ENCODE results near the gene UBA6. TPM values are rescaled to one million over a fixed set of nuclear protein-coding genes. Genes with fewer than 3 reads are reported as not detected.

UBA6 gene
- total RNA-seq, 1 experiment from 2014 or later, result 81.5 TPM

- TF ChIP-seq SMAD3 (CRISPR knock-in tag; IDR thresholded peaks at IDR 0.05; ENCODE audit: borderline replicate concordance) (no peak), NFATC4 (CRISPR knock-in tag; IDR thresholded peaks at IDR 0.05) (no peak), KAT7 (CRISPR knock-in tag; IDR thresholded peaks at IDR 0.05; ENCODE audit: borderline replicate concordance) (no peak)
These were observed 84.5 kb downstream of the UBA6 start (continued) for GRCh38 chr4:67616478-67616877.

DNA sequence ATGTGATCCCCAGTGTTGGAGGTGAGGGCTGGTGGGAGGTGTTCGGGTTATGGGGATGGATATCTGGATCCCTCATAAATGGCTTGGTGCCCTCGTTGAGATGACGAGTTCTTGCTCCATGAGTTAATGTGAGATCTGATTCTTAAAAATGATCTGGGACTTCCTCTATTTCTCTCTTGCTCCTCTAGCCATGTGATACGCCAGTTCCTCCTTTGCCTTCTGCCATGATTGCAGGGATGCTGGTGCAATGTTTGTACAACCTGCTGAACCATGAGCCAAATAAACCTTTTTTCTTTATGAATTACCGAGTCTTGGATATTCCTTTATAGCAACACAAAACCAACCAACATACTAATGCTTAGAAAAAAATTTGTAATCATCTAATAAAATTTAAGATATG, 85.8 kb downstream of the UBA6 start:
- POLR2A ChIA-PET, result no interaction called here
- Mint-ChIP-seq H3K27me3 (ENCODE audit: low read depth) (no peaks in the 10 kb centered on the region), H3K9me3 (peaks cover 25% of the 10 kb centered on the region)

DNA sequence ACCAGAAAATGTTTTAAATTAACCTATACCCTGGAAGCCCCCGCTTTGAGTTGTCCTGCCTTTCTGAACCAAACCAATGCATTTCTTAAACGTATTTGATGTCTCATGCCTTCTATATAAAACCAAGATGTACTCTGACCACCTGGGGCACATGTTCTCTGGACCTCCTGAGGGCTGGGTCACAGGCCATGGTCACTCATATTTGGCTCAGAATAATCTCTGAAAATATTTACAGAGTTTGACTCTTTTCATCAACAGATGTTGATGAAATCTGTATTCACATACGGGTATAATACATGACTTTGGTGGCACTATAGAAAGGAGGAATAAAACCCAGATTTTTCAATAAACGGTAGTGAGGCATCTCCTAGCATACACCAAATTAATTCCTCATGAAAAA, 86.8 kb downstream of the UBA6 start:
- Mint-ChIP-seq H3K9me3 (peaks cover 29% of the 10 kb centered on the region), H3K4me3 (no peak overlapping the region), H3K36me3 (peaks cover 44% of the 10 kb centered on the region), H3K27ac (no peak overlapping the region), H3K4me1 (no peaks in the 10 kb centered on the region), H3K27me3 (ENCODE audit: low read depth) (no peaks in the 10 kb centered on the region)
- DNase-seq (ENCODE audit: low spot score), result no peak
- CTCF ChIA-PET, result no interaction called here
- POLR2A ChIA-PET, result no interaction called here
- ATAC-seq, result no peak
- no peak for TF ChIP-seq KAT7 (CRISPR knock-in tag; IDR thresholded peaks at IDR 0.05; ENCODE audit: borderline replicate concordance)
- no peak for TF ChIP-seq CREM (CRISPR knock-in tag; IDR thresholded peaks at IDR 0.05)
- TF ChIP-seq ZNF671 (CRISPR knock-in tag; IDR thresholded peaks at IDR 0.05), result no peak
- TF ChIP-seq GTF2I (CRISPR knock-in tag; conservative IDR thresholded peaks at IDR 0.05), result no peak
- TF ChIP-seq, protein P1, sequence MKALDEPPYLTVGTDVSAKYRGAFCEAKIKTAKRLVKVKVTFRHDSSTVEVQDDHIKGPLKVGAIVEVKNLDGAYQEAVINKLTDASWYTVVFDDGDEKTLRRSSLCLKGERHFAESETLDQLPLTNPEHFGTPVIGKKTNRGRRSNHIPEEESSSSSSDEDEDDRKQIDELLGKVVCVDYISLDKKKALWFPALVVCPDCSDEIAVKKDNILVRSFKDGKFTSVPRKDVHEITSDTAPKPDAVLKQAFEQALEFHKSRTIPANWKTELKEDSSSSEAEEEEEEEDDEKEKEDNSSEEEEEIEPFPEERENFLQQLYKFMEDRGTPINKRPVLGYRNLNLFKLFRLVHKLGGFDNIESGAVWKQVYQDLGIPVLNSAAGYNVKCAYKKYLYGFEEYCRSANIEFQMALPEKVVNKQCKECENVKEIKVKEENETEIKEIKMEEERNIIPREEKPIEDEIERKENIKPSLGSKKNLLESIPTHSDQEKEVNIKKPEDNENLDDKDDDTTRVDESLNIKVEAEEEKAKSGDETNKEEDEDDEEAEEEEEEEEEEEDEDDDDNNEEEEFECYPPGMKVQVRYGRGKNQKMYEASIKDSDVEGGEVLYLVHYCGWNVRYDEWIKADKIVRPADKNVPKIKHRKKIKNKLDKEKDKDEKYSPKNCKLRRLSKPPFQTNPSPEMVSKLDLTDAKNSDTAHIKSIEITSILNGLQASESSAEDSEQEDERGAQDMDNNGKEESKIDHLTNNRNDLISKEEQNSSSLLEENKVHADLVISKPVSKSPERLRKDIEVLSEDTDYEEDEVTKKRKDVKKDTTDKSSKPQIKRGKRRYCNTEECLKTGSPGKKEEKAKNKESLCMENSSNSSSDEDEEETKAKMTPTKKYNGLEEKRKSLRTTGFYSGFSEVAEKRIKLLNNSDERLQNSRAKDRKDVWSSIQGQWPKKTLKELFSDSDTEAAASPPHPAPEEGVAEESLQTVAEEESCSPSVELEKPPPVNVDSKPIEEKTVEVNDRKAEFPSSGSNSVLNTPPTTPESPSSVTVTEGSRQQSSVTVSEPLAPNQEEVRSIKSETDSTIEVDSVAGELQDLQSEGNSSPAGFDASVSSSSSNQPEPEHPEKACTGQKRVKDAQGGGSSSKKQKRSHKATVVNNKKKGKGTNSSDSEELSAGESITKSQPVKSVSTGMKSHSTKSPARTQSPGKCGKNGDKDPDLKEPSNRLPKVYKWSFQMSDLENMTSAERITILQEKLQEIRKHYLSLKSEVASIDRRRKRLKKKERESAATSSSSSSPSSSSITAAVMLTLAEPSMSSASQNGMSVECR (CRISPR knock-in tag; IDR thresholded peaks at IDR 0.05; ENCODE audit: borderline replicate concordance), result no peak
- no peak for TF ChIP-seq GRHL2 (CRISPR knock-in tag; IDR thresholded peaks at IDR 0.05; ENCODE audit: insufficient replicate concordance, severe bottlenecking)
- no peak for TF ChIP-seq NFYB (CRISPR knock-in tag; conservative IDR thresholded peaks at IDR 0.05; ENCODE audit: low read depth)
- TF ChIP-seq FOXK1 (CRISPR knock-in tag; IDR thresholded peaks at IDR 0.05), result no peak
- no peak for TF ChIP-seq AFF4 (CRISPR knock-in tag; IDR thresholded peaks at IDR 0.05; ENCODE audit: borderline replicate concordance)
- TF ChIP-seq ZNF423 (CRISPR knock-in tag; IDR thresholded peaks at IDR 0.05), result no peak
- no peak for TF ChIP-seq ETV6 (CRISPR knock-in tag; IDR thresholded peaks at IDR 0.05)

More for the DNA sequence above, 85.8 kb downstream of the UBA6 start:
- no peak for TF ChIP-seq KAT7 (CRISPR knock-in tag; IDR thresholded peaks at IDR 0.05; ENCODE audit: borderline replicate concordance)
- TF ChIP-seq, protein P2, sequence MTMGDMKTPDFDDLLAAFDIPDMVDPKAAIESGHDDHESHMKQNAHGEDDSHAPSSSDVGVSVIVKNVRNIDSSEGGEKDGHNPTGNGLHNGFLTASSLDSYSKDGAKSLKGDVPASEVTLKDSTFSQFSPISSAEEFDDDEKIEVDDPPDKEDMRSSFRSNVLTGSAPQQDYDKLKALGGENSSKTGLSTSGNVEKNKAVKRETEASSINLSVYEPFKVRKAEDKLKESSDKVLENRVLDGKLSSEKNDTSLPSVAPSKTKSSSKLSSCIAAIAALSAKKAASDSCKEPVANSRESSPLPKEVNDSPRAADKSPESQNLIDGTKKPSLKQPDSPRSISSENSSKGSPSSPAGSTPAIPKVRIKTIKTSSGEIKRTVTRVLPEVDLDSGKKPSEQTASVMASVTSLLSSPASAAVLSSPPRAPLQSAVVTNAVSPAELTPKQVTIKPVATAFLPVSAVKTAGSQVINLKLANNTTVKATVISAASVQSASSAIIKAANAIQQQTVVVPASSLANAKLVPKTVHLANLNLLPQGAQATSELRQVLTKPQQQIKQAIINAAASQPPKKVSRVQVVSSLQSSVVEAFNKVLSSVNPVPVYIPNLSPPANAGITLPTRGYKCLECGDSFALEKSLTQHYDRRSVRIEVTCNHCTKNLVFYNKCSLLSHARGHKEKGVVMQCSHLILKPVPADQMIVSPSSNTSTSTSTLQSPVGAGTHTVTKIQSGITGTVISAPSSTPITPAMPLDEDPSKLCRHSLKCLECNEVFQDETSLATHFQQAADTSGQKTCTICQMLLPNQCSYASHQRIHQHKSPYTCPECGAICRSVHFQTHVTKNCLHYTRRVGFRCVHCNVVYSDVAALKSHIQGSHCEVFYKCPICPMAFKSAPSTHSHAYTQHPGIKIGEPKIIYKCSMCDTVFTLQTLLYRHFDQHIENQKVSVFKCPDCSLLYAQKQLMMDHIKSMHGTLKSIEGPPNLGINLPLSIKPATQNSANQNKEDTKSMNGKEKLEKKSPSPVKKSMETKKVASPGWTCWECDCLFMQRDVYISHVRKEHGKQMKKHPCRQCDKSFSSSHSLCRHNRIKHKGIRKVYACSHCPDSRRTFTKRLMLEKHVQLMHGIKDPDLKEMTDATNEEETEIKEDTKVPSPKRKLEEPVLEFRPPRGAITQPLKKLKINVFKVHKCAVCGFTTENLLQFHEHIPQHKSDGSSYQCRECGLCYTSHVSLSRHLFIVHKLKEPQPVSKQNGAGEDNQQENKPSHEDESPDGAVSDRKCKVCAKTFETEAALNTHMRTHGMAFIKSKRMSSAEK (CRISPR knock-in tag; IDR thresholded peaks at IDR 0.05; ENCODE audit: borderline replicate concordance), result no peak
- TF ChIP-seq ZBTB21 (CRISPR knock-in tag; IDR thresholded peaks at IDR 0.05; ENCODE audit: borderline replicate concordance), result no peak
- no peak for TF ChIP-seq SMAD3 (CRISPR knock-in tag; IDR thresholded peaks at IDR 0.05; ENCODE audit: borderline replicate concordance)
- no peak for TF ChIP-seq EMX1 (CRISPR knock-in tag; IDR thresholded peaks at IDR 0.05)
- no peak for TF ChIP-seq NFATC4 (CRISPR knock-in tag; IDR thresholded peaks at IDR 0.05)
- TF ChIP-seq PREB (CRISPR knock-in tag; IDR thresholded peaks at IDR 0.05; ENCODE audit: borderline replicate concordance), result no peak
- TF ChIP-seq GTF2I (CRISPR knock-in tag; conservative IDR thresholded peaks at IDR 0.05), result no peak
- TF ChIP-seq ZNF396 (CRISPR knock-in tag; IDR thresholded peaks at IDR 0.05; ENCODE audit: borderline replicate concordance), result no peak
- no peak overlapping the region for H3K4me3 Mint-ChIP-seq
- CTCF ChIA-PET, result no interaction called here
- H3K36me3 Mint-ChIP-seq, result peaks cover 51% of the 10 kb centered on the region
- no peak overlapping the region for H3K27ac Mint-ChIP-seq
- no peaks in the 10 kb centered on the region for H3K4me1 Mint-ChIP-seq
- DNase-seq (ENCODE audit: low spot score), result no peak
- no peak for ATAC-seq
